ENCODE measurements around the gene TALDO1.

GRCh38 chr11:798093-798713, 50.9 kb downstream of the TALDO1 start, which contains the start of gene SLC25A22:
- TF ChIP-seq POLR2AphosphoS5 (IDR thresholded peaks at IDR 0.05; ENCODE audit: low read depth, low read length) (no peak), REST (IDR thresholded peaks at IDR 0.05; ENCODE audit: insufficient read depth in 1 of 2, low read depth in 2 of 2, low read length in 2 of 2) (no peak), TAF1 (IDR thresholded peaks at IDR 0.05; ENCODE audit: borderline replicate concordance, insufficient read depth, low read length) (peak; percentile 25; the same call in 1 of the 2 replicates), SIN3A (IDR thresholded peaks at IDR 0.05; ENCODE audit: borderline replicate concordance, insufficient read depth, low read length) (peak; percentile 50; the same call in 1 of the 2 replicates), FOXP2 (optimal IDR thresholded peaks at IDR 0.05; ENCODE audit: borderline replicate concordance, extremely low read depth, extremely low read length, insufficient read depth) (no peak)

Data from PFSK-1 (cell line).